ENCODE measurements around the gene BEND7. TPM values are rescaled to one million over a fixed set of nuclear protein-coding genes. Genes with fewer than 3 reads are reported as not detected.

BEND7 gene
- total and polyA plus RNA-seq, 5 donors = 7.1 to 17.4 (median 14.3) TPM

GRCh38 chr10:13520194-13520593, 8.6 kb downstream of the BEND7 start:
- WGBS = 88% methylated on average over 8 of the region's 8 CpGs
- intact Hi-C loops (cut with DNase I) = no loop called here
- Histone ChIP-seq H3K27ac (ENCODE audit: low read length) (no peak overlapping the region), H3K9me3 (ENCODE audit: control insufficient read depth, low read length) (no peaks in the 10 kb centered on the region), H3K4me1 (ENCODE audit: control insufficient read depth, insufficient read depth, low read length) (no peaks in the 10 kb centered on the region), H3K27me3 (ENCODE audit: control insufficient read depth, insufficient read depth) (no peaks in the 10 kb centered on the region), H3K4me3 (ENCODE audit: low read length) (no peak overlapping the region)
- no peak for ATAC-seq
- DNase-seq = no peak

DNA sequence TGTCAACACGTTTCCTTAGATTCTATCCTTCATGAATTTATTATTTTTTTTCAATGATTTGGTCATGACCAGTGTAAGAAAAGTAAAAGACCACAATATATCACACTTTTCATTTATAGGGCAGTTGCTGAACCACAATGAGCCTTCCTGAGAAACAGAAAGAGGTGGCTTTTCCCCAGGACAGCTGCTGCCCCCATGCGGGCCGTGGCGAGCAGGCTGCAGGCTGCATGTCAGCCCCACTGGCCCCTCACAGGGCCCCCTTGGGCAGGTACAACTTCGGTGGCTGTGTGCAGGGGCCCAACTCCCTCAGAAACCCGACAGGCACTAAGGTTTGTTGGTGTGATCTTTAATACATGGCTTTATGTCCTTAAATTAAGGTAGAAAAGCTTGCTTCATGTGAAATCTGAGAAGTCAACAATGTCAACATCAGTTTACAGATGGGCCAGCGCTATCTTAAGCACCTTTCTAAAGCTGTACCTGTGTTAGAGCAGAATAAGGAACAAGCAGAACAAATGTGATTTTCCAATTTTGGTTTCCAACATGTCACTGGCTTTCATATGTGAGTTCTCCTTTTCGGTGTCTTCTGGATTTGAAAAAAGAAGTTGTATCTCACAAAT, 10.6 kb downstream of the BEND7 start:
- ATAC-seq (peak in 1 of 2 donors; percentile 31), DNase-seq (peak in 1 of 3 donors; percentile 55)
- Histone ChIP-seq H3K4me1 (ENCODE audit: control insufficient read depth, insufficient read depth, low read length) (no peaks in the 10 kb centered on the region), H3K27ac (ENCODE audit: low read length) (no peak overlapping the region), H3K27me3 (ENCODE audit: control insufficient read depth, insufficient read depth) (no peaks in the 10 kb centered on the region), H3K4me3 (ENCODE audit: low read length) (no peak overlapping the region), H3K9me3 (ENCODE audit: control insufficient read depth, low read length) (no peaks in the 10 kb centered on the region)
- 50% methylated on average over 8 of the region's 8 CpGs for WGBS
- intact Hi-C loops (cut with DNase I) = no loop called here

- Histone ChIP-seq H3K27ac (ENCODE audit: low read length) (no peak overlapping the region), H3K4me1 (ENCODE audit: control insufficient read depth, insufficient read depth, low read length) (no peaks in the 10 kb centered on the region), H3K9me3 (ENCODE audit: control insufficient read depth, low read length) (no peaks in the 10 kb centered on the region), H3K4me3 (ENCODE audit: low read length) (no peak overlapping the region), H3K27me3 (ENCODE audit: control insufficient read depth, insufficient read depth) (no peaks in the 10 kb centered on the region)
- intact Hi-C loops (cut with DNase I) = no loop called here
- peak in 1 of 2 donors; percentile 40 for ATAC-seq
- DNase-seq = no peak
- 59% methylated on average over 10 of the region's 10 CpGs for WGBS
These were observed 11.1 kb downstream of the BEND7 start for GRCh38 chr10:13517675-13518074.

DNA sequence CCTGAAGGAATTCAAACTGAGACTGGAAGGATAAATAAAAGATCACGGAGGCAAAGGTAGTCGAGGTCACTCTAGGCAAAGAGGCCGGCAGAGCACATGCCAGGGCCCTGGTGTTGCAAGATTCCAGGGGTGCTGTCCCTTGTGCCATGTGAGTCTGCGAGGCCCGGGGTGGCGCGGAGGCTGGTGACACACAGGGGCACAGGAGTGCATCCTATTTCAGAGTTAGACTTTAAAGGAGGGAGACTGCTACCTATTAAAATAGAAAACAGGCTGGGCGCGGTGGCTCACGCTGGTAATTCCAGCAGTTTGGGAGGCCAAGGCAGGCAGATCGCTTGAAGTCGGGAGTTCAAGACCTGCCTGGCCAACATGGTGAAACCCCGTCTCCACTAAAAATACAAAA, 12.6 kb downstream of the BEND7 start:
- WGBS = 90% methylated on average over 13 of the region's 13 CpGs
- H3K4me1 ChIP-seq (ENCODE audit: control insufficient read depth, insufficient read depth, low read length) = no peaks in the 10 kb centered on the region
- intact Hi-C loops (cut with DNase I) = no loop called here
- H3K4me3 ChIP-seq (ENCODE audit: low read length) = no peak overlapping the region
- no peaks in the 10 kb centered on the region for H3K27me3 ChIP-seq (ENCODE audit: control insufficient read depth, insufficient read depth)
- no peak for DNase-seq
- no peak overlapping the region for H3K27ac ChIP-seq (ENCODE audit: low read length)
- ATAC-seq = no peak
- no peaks in the 10 kb centered on the region for H3K9me3 ChIP-seq (ENCODE audit: control insufficient read depth, low read length)

GRCh38 chr10:13515467-13515866, 13.3 kb downstream of the BEND7 start:
- intact Hi-C loops (cut with DNase I) = no loop called here
- Histone ChIP-seq H3K4me1 (ENCODE audit: control insufficient read depth, insufficient read depth, low read length) (no peaks in the 10 kb centered on the region), H3K27me3 (ENCODE audit: control insufficient read depth, insufficient read depth) (no peaks in the 10 kb centered on the region), H3K4me3 (ENCODE audit: low read length) (no peak overlapping the region), H3K27ac (ENCODE audit: low read length) (no peak overlapping the region), H3K9me3 (ENCODE audit: control insufficient read depth, low read length) (no peaks in the 10 kb centered on the region)
- no peak for DNase-seq
- no peak for ATAC-seq
- 81% methylated on average over 5 of the region's 5 CpGs for WGBS

DNA sequence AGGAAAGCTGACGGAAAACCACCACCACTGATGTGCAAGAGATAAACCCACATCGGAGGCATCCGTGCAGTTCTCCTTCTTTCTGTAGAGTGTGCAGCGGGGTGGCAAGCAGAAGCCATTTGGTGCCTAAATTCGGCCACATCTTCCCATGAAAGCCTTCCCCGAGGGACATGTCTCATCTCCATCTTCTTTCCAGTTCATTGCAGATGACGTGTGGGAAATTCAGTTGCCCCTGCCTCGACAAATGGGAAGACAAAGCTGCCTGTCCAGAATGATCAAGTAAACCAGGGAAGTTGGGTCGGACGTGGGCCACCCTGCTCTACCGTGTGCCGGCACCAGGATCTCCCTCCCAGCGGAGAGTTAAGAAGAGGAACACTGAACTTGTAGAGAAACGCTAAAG, 14.5 kb downstream of the BEND7 start:
- ATAC-seq = no peak
- Histone ChIP-seq H3K27me3 (ENCODE audit: control insufficient read depth, insufficient read depth) (no peaks in the 10 kb centered on the region), H3K4me3 (ENCODE audit: low read length) (no peak overlapping the region), H3K4me1 (ENCODE audit: control insufficient read depth, insufficient read depth, low read length) (no peaks in the 10 kb centered on the region), H3K27ac (ENCODE audit: low read length) (no peak overlapping the region), H3K9me3 (ENCODE audit: control insufficient read depth, low read length) (no peaks in the 10 kb centered on the region)
- no peak for DNase-seq
- WGBS = 95% methylated on average over 14 of the region's 14 CpGs
- intact Hi-C loops (cut with DNase I) = no loop called here

DNA sequence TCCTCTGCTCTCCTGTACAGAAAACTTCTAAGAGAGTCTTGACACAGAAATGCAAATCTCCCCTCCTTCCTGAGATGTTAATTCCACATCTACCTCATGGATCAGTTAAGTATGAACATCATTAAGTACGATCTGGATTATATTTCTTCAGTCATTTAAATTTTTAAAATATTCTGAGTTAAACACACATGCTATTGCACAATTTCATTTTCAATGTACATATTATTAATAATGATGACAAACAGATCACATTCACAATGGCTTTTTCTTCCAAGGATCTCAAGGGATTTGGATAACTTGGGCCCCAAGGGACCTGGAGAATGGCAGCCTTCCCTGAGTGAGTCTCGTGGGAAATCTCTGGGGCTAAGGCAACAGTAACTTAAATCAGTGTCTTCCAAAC, 16.2 kb downstream of the BEND7 start:
- intact Hi-C loops (cut with DNase I) = no loop called here
- 42% methylated on average over 2 of the region's 2 CpGs for WGBS
- no peak for ATAC-seq

DNA sequence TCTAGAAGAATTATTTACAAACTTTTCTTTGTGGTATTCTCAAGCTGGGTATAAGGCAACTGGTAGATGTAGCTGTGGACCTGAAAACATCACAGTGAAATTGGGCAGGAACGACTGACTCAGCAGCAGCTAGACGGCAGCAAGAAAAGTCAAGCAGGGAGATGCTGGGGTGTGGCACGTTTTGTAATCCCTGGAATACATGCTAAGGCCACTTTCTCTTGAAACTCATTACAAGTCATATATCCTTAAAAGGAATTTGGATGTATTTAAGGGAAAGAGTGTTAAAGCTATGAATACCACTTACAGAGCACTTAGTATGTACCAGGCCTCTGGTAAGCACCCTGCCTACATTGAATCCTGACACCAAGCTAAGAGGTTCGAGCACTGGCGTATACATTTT, 17.4 kb downstream of the BEND7 start:
- H3K4me3 ChIP-seq (ENCODE audit: low read length) = no peak overlapping the region
- intact Hi-C loops (cut with DNase I) = no loop called here

More for the DNA sequence above, 16.2 kb downstream of the BEND7 start:
- no peaks in the 10 kb centered on the region for H3K9me3 ChIP-seq (ENCODE audit: control insufficient read depth, low read length)
- no peaks in the 10 kb centered on the region for H3K27me3 ChIP-seq (ENCODE audit: control insufficient read depth, insufficient read depth)
- DNase-seq = no peak
- no peak overlapping the region for H3K4me3 ChIP-seq (ENCODE audit: low read length)
- H3K4me1 ChIP-seq (ENCODE audit: control insufficient read depth, insufficient read depth, low read length) = no peaks in the 10 kb centered on the region
- no peak overlapping the region for H3K27ac ChIP-seq (ENCODE audit: low read length)

DNA sequence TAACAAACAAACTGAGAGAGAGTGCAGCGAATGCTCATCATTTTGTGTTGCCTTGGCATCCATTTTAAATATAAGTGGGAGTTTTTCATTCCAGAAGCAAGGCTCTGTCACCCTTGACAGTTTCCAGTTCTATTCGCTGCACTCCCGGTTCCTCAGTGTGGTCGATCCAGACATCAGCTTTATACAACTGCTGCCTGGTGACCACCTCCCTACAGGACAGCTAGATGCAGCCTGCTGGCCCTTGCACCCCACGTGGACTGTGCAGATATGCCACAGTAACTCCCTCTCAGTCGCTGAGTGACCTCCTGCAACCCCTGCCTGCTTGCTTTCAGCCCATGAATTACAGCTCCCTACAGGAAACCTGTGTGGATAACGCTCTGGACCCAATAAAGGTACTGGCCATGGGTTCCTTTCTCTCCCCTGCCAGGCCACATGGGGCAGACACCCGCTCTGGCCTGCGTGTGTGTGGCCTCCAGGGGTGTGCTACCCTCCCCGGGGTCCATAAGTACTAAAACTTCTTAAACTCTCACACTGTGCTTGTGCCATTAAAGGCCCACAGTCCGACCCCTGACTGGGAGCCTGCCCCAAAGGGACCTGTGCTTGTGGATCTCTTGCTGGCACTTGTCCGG, 23.6 kb downstream of the BEND7 start:
- intact Hi-C loops (cut with DNase I) = no loop called here
- Histone ChIP-seq H3K27me3 (ENCODE audit: control insufficient read depth, insufficient read depth) (no peaks in the 10 kb centered on the region), H3K4me1 (ENCODE audit: control insufficient read depth, insufficient read depth, low read length) (peaks cover 5% of the 10 kb centered on the region), H3K9me3 (ENCODE audit: control insufficient read depth, low read length) (no peaks in the 10 kb centered on the region), H3K27ac (ENCODE audit: low read length) (no peak overlapping the region), H3K4me3 (ENCODE audit: low read length) (no peak overlapping the region)
- DNase-seq (no peak), ATAC-seq (no peak)
- WGBS = 76% methylated on average over 12 of the region's 12 CpGs

More for the DNA sequence above, 17.4 kb downstream of the BEND7 start:
- Histone ChIP-seq H3K4me1 (ENCODE audit: control insufficient read depth, insufficient read depth, low read length) (no peaks in the 10 kb centered on the region), H3K27ac (ENCODE audit: low read length) (no peak overlapping the region), H3K9me3 (ENCODE audit: control insufficient read depth, low read length) (no peaks in the 10 kb centered on the region), H3K27me3 (ENCODE audit: control insufficient read depth, insufficient read depth) (no peaks in the 10 kb centered on the region)
- DNase-seq (no peak), ATAC-seq (no peak)
- 88% methylated on average over 5 of the region's 5 CpGs for WGBS

- Histone ChIP-seq H3K27me3 (ENCODE audit: control insufficient read depth, insufficient read depth) (no peaks in the 10 kb centered on the region), H3K4me3 (ENCODE audit: low read length) (no peak overlapping the region), H3K9me3 (ENCODE audit: control insufficient read depth, low read length) (no peaks in the 10 kb centered on the region), H3K27ac (ENCODE audit: low read length) (no peak overlapping the region), H3K4me1 (ENCODE audit: control insufficient read depth, insufficient read depth, low read length) (peaks cover 5% of the 10 kb centered on the region)
- intact Hi-C loops (cut with DNase I) = no loop called here
- 80% methylated on average over 11 of the region's 11 CpGs for WGBS
- no peak for DNase-seq
- no peak for ATAC-seq
These were observed 24.9 kb downstream of the BEND7 start for GRCh38 chr10:13503745-13504463.

- no peak for ATAC-seq
- no peak overlapping the region for H3K27ac ChIP-seq (ENCODE audit: low read length)
- no peak overlapping the region for H3K4me3 ChIP-seq (ENCODE audit: low read length)
- intact Hi-C loops (cut with DNase I) = no loop called here
- DNase-seq = no peak
- peaks cover 5% of the 10 kb centered on the region for H3K4me1 ChIP-seq (ENCODE audit: control insufficient read depth, insufficient read depth, low read length)
- H3K27me3 ChIP-seq (ENCODE audit: control insufficient read depth, insufficient read depth) = no peaks in the 10 kb centered on the region
- no peaks in the 10 kb centered on the region for H3K9me3 ChIP-seq (ENCODE audit: control insufficient read depth, low read length)
- WGBS = 62% methylated on average over 9 of the region's 9 CpGs
These were observed 26.4 kb downstream of the BEND7 start for GRCh38 chr10:13502380-13502779.
